ENCODE measurements around the gene DDX49.

The DDX49 gene

DNA sequence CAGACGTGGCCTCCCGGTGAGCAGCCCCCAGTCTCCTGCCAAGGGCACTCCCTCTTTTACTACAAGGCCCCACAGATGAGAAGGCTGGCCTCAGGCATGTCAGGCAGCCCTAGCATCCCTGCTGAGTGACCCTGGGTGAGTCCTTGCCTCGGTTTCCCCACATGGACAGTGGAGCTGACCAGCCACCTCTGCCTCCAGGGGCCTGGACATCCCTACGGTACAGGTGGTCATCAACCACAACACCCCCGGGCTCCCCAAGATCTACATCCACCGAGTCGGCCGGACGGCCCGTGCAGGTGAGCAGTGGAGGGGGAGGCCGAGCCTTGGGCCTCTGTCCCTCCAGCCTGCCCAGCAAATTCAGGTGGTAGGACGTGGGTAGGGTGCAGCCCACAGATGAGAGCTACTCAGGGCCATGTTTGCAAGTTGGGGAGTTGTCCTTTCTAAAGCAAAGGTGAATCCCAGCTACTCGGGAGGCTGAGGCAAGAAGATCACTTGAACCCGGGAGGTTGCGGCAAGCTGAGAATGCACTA is 5.2 kb downstream of the DDX49 start:
- H3K9me3 ChIP-seq (ENCODE audit: control insufficient read depth, low read length): no peaks in the 10 kb centered on the region
- no peak overlapping the region for H3K9ac ChIP-seq (ENCODE audit: low read length)
- H3K4me3 ChIP-seq (ENCODE audit: low read length): no peak overlapping the region
- H3K36me3 ChIP-seq (ENCODE audit: control insufficient read depth, insufficient read depth, low read length): peaks cover 8% of the 10 kb centered on the region
- H3K27me3 ChIP-seq (ENCODE audit: control insufficient read depth, insufficient read depth, low read length): no peaks in the 10 kb centered on the region
- peaks cover 9% of the 10 kb centered on the region for H3K4me1 ChIP-seq (ENCODE audit: control insufficient read depth, insufficient read depth, low read length)

DNA sequence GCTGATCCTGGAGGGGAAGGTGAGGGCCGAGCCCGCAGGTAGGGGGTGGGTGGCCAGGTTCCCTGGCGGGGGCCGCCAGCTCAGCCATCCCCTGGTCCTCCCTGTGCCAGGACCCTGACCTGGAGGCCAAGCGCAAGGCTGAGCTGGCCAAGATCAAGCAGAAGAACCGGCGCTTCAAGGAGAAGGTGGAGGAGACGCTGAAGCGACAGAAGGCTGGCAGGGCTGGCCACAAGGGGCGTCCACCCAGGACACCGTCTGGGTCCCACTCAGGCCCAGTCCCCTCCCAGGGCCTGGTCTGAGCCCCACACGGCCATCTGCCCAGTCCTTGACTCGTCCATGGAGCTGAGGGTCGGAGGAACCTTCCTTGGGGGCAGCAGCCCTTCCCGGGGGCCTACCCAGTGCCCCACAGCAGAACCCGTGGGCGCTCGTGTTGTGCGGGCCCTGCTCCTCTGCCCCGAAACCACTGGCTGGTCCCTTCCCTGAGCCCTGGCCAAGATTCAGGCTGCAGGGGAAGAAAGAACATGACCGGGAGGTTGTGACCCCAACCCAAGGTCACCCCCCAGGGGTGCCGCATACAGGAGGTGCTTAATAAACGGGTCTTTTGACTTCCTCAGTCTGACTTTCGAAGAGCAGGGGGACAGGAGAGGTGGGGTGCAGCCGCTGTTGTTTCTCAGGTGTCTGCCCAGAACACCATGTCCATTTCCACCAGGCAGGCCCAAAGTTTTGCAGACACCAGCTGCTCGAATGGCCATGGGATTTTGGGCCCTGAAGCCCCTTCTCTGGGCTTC is 8.7 kb downstream of the DDX49 start:
- Histone ChIP-seq H3K9me3 (ENCODE audit: control insufficient read depth, low read length) (no peaks in the 10 kb centered on the region), H3K9ac (ENCODE audit: low read length) (no peak overlapping the region), H3K36me3 (ENCODE audit: control insufficient read depth, insufficient read depth, low read length) (no peaks in the 10 kb centered on the region), H3K4me3 (ENCODE audit: low read length) (no peak overlapping the region), H3K27me3 (ENCODE audit: control insufficient read depth, insufficient read depth, low read length) (no peaks in the 10 kb centered on the region), H3K4me1 (ENCODE audit: control insufficient read depth, insufficient read depth, low read length) (peaks cover 5% of the 10 kb centered on the region)

DNA sequence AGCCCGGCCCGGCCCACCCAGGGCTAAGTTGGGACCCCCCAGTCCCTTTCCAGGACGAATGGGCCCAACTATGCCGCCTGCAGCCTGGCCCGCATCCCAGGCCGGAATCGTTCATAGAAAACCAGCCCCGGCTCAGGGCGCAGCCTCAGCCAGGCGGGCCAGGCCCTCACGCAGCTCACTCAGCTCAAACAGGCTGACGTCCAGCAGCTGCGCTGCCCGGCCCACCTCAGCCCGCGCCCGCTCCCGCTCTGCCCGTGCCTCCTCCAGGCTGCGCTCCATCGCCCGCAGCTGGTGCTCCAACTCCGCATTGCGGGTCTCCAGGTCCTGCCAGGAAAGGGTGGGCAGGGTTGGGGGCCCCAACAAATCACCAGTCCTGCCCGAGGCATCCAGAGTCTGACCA is 9.8 kb downstream of the DDX49 start:
- Histone ChIP-seq H3K27me3 (ENCODE audit: control insufficient read depth, insufficient read depth, low read length) (no peaks in the 10 kb centered on the region), H3K4me1 (ENCODE audit: control insufficient read depth, insufficient read depth, low read length) (peaks cover 5% of the 10 kb centered on the region), H3K9me3 (ENCODE audit: control insufficient read depth, low read length) (no peaks in the 10 kb centered on the region), H3K9ac (ENCODE audit: low read length) (no peak overlapping the region), H3K36me3 (ENCODE audit: control insufficient read depth, insufficient read depth, low read length) (no peaks in the 10 kb centered on the region), H3K4me3 (ENCODE audit: low read length) (no peak overlapping the region)

DNA sequence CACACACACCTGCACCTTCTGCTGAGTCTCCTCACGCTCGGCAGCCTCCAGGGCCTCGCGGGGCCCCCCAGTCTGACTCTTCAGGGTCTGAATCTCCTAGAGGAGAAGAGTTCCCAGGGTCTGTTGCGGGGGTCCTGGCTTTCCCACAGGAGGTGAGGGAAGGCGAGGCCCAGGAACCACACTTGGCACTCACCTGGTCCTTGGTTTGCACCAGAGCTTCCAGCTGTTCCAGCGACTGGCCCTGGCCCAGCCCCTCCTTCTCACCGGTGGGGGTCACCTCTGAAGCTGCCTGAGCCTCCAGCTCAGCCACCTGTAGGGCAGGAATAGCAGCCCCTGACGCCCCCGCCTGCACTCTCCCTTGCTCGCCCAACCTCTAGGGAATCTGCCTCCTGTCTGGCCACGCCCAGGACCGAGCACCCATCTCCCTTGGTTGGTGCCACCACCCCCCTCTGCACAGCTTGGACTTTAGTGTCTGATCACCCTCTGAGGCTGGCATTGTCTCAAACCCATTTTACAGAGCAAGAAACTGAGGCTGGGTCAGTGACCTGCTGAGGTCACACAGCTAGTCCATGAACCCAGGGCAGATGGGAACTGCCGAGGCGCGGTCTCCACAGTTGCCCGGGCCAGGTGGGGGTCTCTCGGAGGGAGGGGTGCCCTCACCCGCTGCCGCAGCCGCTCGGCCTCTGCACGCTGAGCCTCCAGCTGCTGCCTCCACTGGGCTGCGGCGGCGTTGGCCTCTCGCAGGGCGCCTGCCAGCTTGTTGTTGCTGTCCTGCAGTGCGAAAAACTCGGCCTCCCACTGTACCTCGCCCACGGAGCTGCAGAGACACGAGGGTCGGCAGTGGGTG is 12.0 kb downstream of the DDX49 start:
- Histone ChIP-seq H3K36me3 (ENCODE audit: control insufficient read depth, insufficient read depth, low read length) (no peaks in the 10 kb centered on the region), H3K4me1 (ENCODE audit: control insufficient read depth, insufficient read depth, low read length) (peaks cover 5% of the 10 kb centered on the region), H3K9ac (ENCODE audit: low read length) (no peak overlapping the region), H3K9me3 (ENCODE audit: control insufficient read depth, low read length) (no peaks in the 10 kb centered on the region), H3K27me3 (ENCODE audit: control insufficient read depth, insufficient read depth, low read length) (no peaks in the 10 kb centered on the region), H3K4me3 (ENCODE audit: low read length) (no peak overlapping the region)

DNA sequence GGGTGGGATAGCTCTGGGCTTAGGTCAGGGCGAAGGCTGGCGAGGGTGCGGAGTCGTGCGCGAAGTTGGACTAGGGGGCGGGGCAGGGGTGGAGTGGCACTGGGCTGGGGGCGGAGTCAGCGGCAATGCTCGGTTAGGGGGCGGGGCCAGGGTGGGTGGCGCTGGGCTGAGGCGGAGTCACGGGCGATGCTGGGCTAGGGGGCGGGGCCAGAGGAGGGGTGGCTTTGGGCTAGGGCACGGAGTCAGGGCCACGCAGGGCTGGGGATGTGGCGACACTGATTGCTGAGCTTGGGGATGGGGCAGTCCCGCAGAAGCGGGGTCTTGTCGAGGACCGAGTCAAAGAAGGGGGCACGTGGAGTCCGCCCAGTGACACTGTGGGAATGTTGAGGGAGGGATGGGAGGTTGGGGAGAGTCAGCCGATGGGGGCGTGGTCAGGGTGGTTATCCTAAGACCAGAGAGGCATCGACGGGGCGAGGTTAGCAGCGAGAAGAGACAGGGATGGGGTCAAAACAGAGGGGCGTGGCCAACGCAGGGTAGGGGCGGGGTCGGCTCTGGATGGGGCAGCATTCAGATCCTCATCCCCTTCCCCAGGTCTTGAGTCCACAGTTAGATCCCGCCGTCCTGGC is 12.8 kb downstream of the DDX49 start:
- no peak overlapping the region for H3K4me3 ChIP-seq (ENCODE audit: low read length)
- no peaks in the 10 kb centered on the region for H3K36me3 ChIP-seq (ENCODE audit: control insufficient read depth, insufficient read depth, low read length)
- H3K27me3 ChIP-seq (ENCODE audit: control insufficient read depth, insufficient read depth, low read length): no peaks in the 10 kb centered on the region
- no peaks in the 10 kb centered on the region for H3K9me3 ChIP-seq (ENCODE audit: control insufficient read depth, low read length)
- peaks cover 5% of the 10 kb centered on the region for H3K4me1 ChIP-seq (ENCODE audit: control insufficient read depth, insufficient read depth, low read length)
- H3K9ac ChIP-seq (ENCODE audit: low read length): no peak overlapping the region

DNA sequence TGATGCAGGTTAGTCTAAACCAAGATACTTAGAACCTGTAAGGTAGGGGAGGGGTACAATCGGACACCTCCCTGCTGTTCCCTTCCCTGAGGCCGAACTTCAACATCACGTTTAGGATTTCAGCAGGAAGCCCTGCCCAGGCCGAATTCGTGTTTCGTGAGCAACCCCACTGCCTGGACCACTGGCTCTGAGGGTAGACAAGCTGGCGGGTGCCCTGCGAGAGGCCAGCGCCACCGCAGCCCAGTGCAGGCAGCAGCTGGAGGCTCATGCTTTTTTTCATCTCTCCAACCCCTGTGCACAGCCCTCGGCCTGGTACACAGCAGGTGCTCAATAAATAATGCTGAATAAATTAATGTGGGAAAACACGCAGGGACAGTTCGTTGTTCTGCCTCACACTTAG is 13.8 kb downstream of the DDX49 start:
- H3K4me3 ChIP-seq (ENCODE audit: low read length): no peak overlapping the region
- no peaks in the 10 kb centered on the region for H3K9me3 ChIP-seq (ENCODE audit: control insufficient read depth, low read length)
- peaks cover 5% of the 10 kb centered on the region for H3K4me1 ChIP-seq (ENCODE audit: control insufficient read depth, insufficient read depth, low read length)
- H3K9ac ChIP-seq (ENCODE audit: low read length): no peak overlapping the region
- no peaks in the 10 kb centered on the region for H3K36me3 ChIP-seq (ENCODE audit: control insufficient read depth, insufficient read depth, low read length)
- no peaks in the 10 kb centered on the region for H3K27me3 ChIP-seq (ENCODE audit: control insufficient read depth, insufficient read depth, low read length)

DNA sequence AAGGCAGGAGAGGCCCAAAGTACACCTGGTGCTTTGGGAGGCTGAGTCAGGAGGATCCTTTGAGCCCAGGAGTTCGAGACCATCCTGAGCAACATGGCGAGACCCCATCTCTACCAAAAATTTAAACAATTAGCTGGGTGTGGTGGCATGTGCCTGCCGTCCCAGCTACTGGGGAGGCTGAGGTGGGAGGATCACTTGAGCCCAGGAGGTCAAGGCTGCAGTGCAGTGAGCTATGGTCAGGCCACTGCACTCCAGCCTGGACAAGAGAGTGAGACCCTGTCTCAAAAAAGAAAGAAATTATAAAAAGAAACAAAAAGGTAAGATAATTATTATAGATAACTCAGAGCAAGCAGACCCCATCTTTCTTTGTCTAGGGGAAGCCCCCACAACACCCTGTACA is 19.6 kb downstream of the DDX49 start:
- Histone ChIP-seq H3K9me3 (ENCODE audit: control insufficient read depth, low read length) (no peaks in the 10 kb centered on the region), H3K4me1 (ENCODE audit: control insufficient read depth, insufficient read depth, low read length) (peaks cover 6% of the 10 kb centered on the region), H3K4me3 (ENCODE audit: low read length) (no peak overlapping the region), H3K27me3 (ENCODE audit: control insufficient read depth, insufficient read depth, low read length) (peaks cover 13% of the 10 kb centered on the region), H3K36me3 (ENCODE audit: control insufficient read depth, insufficient read depth, low read length) (no peaks in the 10 kb centered on the region), H3K9ac (ENCODE audit: low read length) (no peak overlapping the region)

DNA sequence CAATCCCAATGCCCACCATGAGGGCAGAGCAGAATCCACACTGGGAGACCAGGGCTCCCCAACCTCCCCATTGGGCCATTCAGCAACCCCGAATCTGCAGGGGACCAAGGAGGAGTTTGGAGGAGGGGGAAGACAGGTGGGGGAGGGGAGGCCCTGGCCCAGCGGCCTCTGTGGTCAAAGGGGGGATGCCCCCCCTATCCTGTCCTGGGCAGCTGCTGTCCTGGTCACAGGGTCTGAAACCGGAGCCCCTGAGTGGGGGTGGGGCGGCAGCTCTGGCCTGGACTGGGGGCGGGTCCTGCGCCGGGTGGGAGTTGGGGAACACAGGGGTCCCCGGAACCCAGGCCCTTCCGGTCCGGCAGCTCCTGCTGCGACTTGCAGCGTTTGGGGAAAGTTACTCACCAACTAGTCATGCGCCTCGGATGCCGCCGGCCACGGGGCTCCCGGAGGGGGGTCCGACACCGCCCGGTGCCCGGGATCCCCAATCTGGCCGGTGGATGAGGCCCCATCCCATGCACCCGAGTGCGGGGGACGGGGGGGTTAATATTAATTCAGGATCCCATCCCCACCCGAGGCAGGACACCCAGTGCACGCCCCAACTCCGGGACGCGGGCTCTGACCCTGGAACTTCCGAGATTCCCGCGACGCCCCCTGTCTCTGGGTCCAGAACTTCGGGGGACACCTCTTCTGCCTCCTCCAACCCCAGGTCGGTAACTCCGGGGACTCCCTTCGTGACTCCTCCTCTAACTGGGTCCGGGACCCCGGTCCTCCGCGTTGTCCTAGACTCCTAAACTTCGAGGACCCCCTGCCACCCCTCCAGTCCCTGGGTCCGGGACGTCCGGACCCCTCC is 20.6 kb downstream of the DDX49 start:
- Histone ChIP-seq H3K27me3 (ENCODE audit: control insufficient read depth, insufficient read depth, low read length) (peaks cover 13% of the 10 kb centered on the region), H3K4me3 (ENCODE audit: low read length) (no peak overlapping the region), H3K9ac (ENCODE audit: low read length) (peak overlapping the region; percentile 55), H3K36me3 (ENCODE audit: control insufficient read depth, insufficient read depth, low read length) (no peaks in the 10 kb centered on the region), H3K9me3 (ENCODE audit: control insufficient read depth, low read length) (no peaks in the 10 kb centered on the region), H3K4me1 (ENCODE audit: control insufficient read depth, insufficient read depth, low read length) (peaks cover 6% of the 10 kb centered on the region)

DNA sequence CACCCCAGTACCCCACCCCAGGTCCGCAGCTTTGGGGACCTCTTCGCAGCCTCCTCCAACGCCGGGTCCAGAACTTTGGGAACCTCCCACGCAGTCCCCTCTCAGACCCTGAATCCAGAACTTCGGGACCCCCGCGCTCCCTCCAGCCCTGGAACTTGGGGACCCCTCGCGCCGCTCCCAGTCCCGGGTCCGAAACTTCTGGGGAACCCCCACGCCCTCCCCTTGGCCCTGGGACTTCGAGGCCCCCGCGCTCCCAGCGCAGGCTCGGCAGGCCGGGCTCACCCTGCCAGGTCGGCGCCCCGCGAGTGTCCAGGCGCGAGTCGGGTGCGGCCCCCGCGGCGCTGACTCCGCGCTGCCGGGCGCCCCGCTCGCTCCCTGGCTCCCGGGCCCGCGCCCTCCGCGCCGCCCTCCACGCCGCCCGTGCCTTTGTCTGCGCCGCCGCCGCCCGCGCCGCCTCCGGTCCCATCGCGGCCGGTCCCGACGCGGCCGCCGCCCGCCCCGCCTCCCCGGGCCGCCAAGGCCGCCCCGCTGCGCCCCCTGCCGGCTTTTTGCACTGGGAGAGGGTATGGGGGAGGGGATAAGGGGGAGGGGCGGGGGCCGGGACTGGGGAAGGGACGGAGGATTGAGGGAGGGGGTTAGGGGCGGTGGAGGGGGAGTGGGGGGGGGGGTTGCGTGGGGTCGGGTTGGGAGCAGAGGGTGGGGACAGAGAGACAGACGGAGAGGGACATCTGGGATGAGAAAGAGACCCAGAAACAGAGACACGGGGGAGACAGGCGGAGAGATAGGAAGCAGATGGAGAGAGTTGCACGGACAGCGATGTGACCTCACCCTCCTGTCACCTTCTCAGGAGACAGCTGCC is 21.5 kb downstream of the DDX49 start, which contains the start of gene HOMER3:
Gene HOMER3 (minus strand): TSS at position 449 of the 859 bp plus-strand sequence. CDS start 2,235 bp downstream, outside the sequence.
- peak within 1 kb of the TSS; percentile 55 for H3K9ac ChIP-seq (ENCODE audit: low read length)

DNA sequence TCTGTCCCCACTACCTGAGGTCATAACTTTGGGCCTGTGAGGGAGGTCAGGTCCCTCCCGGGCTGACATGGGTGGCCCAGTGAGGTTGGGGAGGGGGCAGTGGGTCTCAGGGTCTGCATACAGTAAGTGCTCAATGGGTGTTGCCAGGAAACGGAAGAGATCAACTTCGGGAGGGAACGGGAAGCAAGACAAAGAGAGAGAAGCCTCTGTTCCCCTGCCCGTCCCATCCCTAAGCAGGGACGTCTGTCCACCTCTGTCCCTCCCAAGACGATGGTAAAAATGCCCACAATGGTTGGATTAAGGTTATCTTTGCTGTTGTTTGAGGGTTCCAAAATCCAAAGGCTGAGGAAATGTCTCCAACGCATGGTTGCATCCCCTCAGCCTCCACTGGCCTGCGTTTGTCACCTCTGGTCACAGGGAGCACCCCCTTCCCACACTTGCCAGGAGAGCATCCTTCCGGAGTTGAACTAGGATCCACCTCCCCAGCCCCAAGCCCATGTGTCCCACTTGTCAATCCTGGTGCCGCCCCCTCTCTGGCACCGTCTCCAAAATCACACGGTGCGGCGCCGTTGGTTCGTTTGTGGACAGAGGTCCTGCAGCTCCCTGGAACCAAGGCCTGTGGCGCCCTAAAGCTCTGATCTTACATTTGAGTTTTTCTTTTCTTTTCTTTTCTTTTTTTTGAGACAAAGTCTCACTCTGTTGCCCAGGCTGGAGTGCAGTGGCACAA is 22.3 kb downstream of the DDX49 start:
- Histone ChIP-seq H3K9me3 (ENCODE audit: control insufficient read depth, low read length) (no peaks in the 10 kb centered on the region), H3K36me3 (ENCODE audit: control insufficient read depth, insufficient read depth, low read length) (no peaks in the 10 kb centered on the region), H3K4me1 (ENCODE audit: control insufficient read depth, insufficient read depth, low read length) (peaks cover 6% of the 10 kb centered on the region), H3K27me3 (ENCODE audit: control insufficient read depth, insufficient read depth, low read length) (peaks cover 13% of the 10 kb centered on the region), H3K4me3 (ENCODE audit: low read length) (no peak overlapping the region), H3K9ac (ENCODE audit: low read length) (no peak overlapping the region)

More for the DNA sequence above, 21.5 kb downstream of the DDX49 start, which contains the start of gene HOMER3:
- H3K9me3 ChIP-seq (ENCODE audit: control insufficient read depth, low read length): no peaks in the 10 kb centered on the region
- H3K4me1 ChIP-seq (ENCODE audit: control insufficient read depth, insufficient read depth, low read length): peaks cover 6% of the 10 kb centered on the region
- H3K36me3 ChIP-seq (ENCODE audit: control insufficient read depth, insufficient read depth, low read length): no peaks in the 10 kb centered on the region
- H3K27me3 ChIP-seq (ENCODE audit: control insufficient read depth, insufficient read depth, low read length): peaks cover 13% of the 10 kb centered on the region
- no peak within 1 kb of the TSS for H3K4me3 ChIP-seq (ENCODE audit: low read length)
